MM.1S (cell line): Measurements from ENCODE around the gene LINC01488.

Experiments
- DNase-seq: peaks from one replicate; pipeline ENCODE4 v3.0.0-alpha.2; 2015
- H2AFZ ChIP-seq: fragments of 300-600 bp; sonication (generic); 2 replicates; pipeline ENCODE4 v1.6.0; 2016; ENCODE audit warnings: antibody characterized with exemption, low read length
- H3F3A ChIP-seq: fragments of 300-600 bp; sonication (generic); 2 replicates; pipeline ENCODE4 v1.6.1; 2016; ENCODE audit warnings: mild to moderate bottlenecking, antibody characterized with exemption, low read length, moderate library complexity, mixed read lengths; ENCODE audit not compliant: insufficient read depth
- H3K27ac ChIP-seq: fragments of 300-600 bp; sonication (generic); 2 replicates; pipeline ENCODE4 v1.5.1; 2016; ENCODE audit warnings: mild to moderate bottlenecking, low read length
- H3K27me3 ChIP-seq: fragments of 300-600 bp; sonication (generic); replicated peaks from 2 replicates; pipeline ENCODE4 v1.6.0; 2016; ENCODE audit warnings: low read length; ENCODE audit not compliant: insufficient read depth
- H3K36me3 ChIP-seq: fragments of 300-600 bp; sonication (generic); replicated peaks from 2 replicates; pipeline ENCODE4 v1.6.1; 2016; ENCODE audit warnings: mild to moderate bottlenecking, low read length, mixed read lengths; ENCODE audit not compliant: insufficient read depth
- H3K4me1 ChIP-seq: fragments of 300-600 bp; sonication (generic); 2 replicates; pipeline ENCODE4 v1.6.1; 2016; ENCODE audit warnings: low read length, mixed read lengths
- H3K4me2 ChIP-seq: fragments of 300-600 bp; sonication (generic); 2 replicates; pipeline ENCODE4 v1.6.0; 2016; ENCODE audit warnings: low read depth, low read length
- H3K4me3 ChIP-seq: fragments of 300-600 bp; sonication (generic); 2 replicates; pipeline ENCODE4 v1.5.1; 2016; ENCODE audit warnings: low read length, mixed read lengths
- H3K79me2 ChIP-seq: fragments of 300-600 bp; sonication (generic); 2 replicates; pipeline ENCODE4 v1.6.1; 2016; ENCODE audit warnings: mixed run types, low read length, mixed read lengths
- H3K9ac ChIP-seq: fragments of 300-600 bp; sonication (generic); 2 replicates; pipeline ENCODE4 v1.6.1; 2016; ENCODE audit warnings: low read length, mixed read lengths
- H3K9me2 ChIP-seq: fragments of 300-600 bp; sonication (generic); replicated peaks from 2 replicates; pipeline ENCODE4 v1.6.1; 2016; ENCODE audit warnings: mild to moderate bottlenecking, low read length, mixed read lengths; ENCODE audit not compliant: insufficient read depth
- H3K9me3 ChIP-seq: fragments of 300-600 bp; sonication (generic); replicated peaks from 2 replicates; pipeline ENCODE4 v1.6.1; 2016; ENCODE audit warnings: mild to moderate bottlenecking, low read length, mixed read lengths; ENCODE audit not compliant: insufficient read depth
- H4K20me1 ChIP-seq: fragments of 300-600 bp; sonication (generic); 2 replicates; pipeline ENCODE4 v1.6.1; 2016; ENCODE audit warnings: mild to moderate bottlenecking, low read length, moderate library complexity, mixed read lengths; ENCODE audit not compliant: insufficient read depth
- EZH2 ChIP-seq: fragments of 300-600 bp; sonication (generic); optimal IDR thresholded peaks from 2 replicates; pipeline ENCODE3; 2017; ENCODE audit warnings: low read depth, mild to moderate bottlenecking, antibody characterized with exemption, low read length, mixed read lengths
- EZH2phosphoT487 ChIP-seq: fragments of 300-600 bp; sonication (generic); IDR thresholded peaks from 2 replicates; pipeline ENCODE4 v1.6.1; 2018; ENCODE audit warnings: antibody characterized with exemption, low read length
- TF ChIP-seq, protein P1 (sequence below): fragments of 300-600 bp; sonication (generic); IDR thresholded peaks from 2 replicates; pipeline ENCODE4 v1.5.1; 2016; ENCODE audit warnings: antibody characterized with exemption, low read length, mixed read lengths

The LINC01488 gene

DNA sequence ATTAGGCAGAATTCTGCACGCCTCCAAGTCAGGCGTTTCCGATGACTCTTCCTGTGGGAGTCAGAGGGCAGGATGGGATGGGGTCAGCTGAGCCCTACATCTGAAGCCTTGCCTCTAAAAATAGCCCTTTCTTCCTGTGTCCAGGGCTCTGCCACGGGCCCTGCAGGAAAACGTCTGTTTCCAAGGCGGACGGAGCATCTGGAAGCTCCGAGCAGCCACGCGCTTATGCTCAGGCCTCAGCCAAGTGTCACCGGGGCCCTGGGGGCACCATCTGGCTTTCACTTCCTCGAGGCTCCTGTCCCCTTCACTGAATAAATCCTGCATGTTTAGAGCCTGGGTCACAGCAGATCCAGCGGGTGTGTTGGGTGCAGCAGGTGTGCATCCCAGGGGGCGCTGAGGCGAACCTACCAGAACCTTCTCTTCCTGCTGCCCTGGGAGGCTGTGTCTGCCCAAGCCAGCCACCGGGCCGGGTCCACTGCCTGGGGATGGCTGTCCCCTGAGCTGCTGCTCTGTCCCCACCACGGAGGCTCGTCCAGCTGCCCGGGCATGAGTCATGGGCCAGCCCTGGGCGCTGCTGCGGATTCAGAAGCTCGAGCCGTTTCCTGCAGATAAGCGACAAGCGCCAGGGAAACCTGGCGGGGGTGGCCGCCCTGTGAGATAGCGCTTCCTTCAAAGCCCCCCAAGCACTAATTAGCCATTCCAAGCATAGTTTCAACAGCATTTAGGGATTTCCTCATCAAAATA lies 32.0 kb upstream of the LINC01488 start:
- no peak overlapping the region for H3K4me2 ChIP-seq
- H3K79me2 ChIP-seq: no peaks in the 10 kb centered on the region
- peaks cover 40% of the 10 kb centered on the region for H3K27me3 ChIP-seq
- H3K27ac ChIP-seq: no peak overlapping the region
- TF ChIP-seq, protein P1, sequence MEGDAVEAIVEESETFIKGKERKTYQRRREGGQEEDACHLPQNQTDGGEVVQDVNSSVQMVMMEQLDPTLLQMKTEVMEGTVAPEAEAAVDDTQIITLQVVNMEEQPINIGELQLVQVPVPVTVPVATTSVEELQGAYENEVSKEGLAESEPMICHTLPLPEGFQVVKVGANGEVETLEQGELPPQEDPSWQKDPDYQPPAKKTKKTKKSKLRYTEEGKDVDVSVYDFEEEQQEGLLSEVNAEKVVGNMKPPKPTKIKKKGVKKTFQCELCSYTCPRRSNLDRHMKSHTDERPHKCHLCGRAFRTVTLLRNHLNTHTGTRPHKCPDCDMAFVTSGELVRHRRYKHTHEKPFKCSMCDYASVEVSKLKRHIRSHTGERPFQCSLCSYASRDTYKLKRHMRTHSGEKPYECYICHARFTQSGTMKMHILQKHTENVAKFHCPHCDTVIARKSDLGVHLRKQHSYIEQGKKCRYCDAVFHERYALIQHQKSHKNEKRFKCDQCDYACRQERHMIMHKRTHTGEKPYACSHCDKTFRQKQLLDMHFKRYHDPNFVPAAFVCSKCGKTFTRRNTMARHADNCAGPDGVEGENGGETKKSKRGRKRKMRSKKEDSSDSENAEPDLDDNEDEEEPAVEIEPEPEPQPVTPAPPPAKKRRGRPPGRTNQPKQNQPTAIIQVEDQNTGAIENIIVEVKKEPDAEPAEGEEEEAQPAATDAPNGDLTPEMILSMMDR: no peak
- TF ChIP-seq EZH2: no peak
- no peak for TF ChIP-seq EZH2phosphoT487
- no peaks in the 10 kb centered on the region for H3F3A ChIP-seq
- H3K9me2 ChIP-seq: no peaks in the 10 kb centered on the region
- H3K9me3 ChIP-seq: no peaks in the 10 kb centered on the region
- H3K4me3 ChIP-seq: no peak overlapping the region
- H2AFZ ChIP-seq: no peak overlapping the region
- no peak overlapping the region for H3K9ac ChIP-seq
- H3K4me1 ChIP-seq: no peaks in the 10 kb centered on the region
- DNase-seq: no peak
- H3K36me3 ChIP-seq: no peaks in the 10 kb centered on the region
- H4K20me1 ChIP-seq: no peaks in the 10 kb centered on the region

DNA sequence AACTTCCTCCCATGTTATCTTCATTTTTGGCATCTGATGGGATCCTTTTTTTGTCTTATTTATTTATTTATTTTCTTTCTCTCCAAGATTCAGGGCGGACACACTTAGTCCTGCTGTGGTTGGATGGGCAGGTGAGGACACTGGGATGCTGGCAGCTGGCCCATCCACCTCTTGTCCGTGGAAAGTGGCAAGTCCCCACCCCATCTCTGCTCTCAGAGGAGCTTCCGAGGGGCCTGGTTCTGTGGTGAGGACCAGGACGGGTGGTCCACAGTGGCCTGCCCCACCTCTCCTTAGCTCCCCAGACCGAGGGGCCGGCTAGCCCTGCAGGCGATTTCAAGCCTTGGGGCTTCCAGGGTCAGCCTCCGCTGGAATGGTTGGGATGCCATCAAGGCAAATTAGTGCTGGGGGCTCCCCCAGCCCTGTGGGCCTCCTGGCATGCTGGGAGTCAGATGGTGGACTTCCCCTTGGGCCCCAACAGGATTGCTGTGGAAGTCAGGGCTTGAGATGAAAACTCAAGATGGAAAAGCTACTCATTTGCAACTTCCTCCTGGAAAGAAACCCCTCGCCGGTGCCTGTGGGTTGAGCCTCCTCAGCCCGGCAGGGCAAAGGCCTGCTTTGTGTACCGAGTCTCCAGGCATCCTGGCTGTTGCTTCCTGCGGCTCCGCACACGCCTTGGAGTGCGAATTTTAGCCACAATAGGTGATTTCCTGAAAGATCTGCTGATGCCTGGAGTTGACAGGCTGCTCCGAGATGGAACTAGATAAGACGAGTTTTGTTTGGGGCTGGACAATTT lies 31.2 kb upstream of the LINC01488 start:
- Histone ChIP-seq H3K9ac (no peak overlapping the region), H3F3A (no peaks in the 10 kb centered on the region), H3K4me1 (no peaks in the 10 kb centered on the region), H4K20me1 (no peaks in the 10 kb centered on the region), H3K4me2 (no peak overlapping the region), H3K9me2 (no peaks in the 10 kb centered on the region), H3K27ac (no peak overlapping the region), H3K4me3 (no peak overlapping the region), H3K79me2 (no peaks in the 10 kb centered on the region), H3K27me3 (peaks cover 40% of the 10 kb centered on the region), H3K9me3 (no peaks in the 10 kb centered on the region), H3K36me3 (no peaks in the 10 kb centered on the region), H2AFZ (no peak overlapping the region)
- no peak for DNase-seq
- TF ChIP-seq EZH2phosphoT487: no peak
- TF ChIP-seq, protein P1: no peak
- no peak for TF ChIP-seq EZH2

GRCh38 chr11:69450857-69451220 lies 30.6 kb upstream of the LINC01488 start:
- no peak overlapping the region for H3K4me3 ChIP-seq
- H3K9ac ChIP-seq: no peak overlapping the region
- no peak overlapping the region for H2AFZ ChIP-seq
- H3K4me2 ChIP-seq: no peak overlapping the region
- peaks cover 40% of the 10 kb centered on the region for H3K27me3 ChIP-seq
- no peak overlapping the region for H3K27ac ChIP-seq
- TF ChIP-seq EZH2phosphoT487 (no peak), EZH2 (no peak)
- TF ChIP-seq, protein P1: no peak
- no peaks in the 10 kb centered on the region for H3K36me3 ChIP-seq
- no peak for DNase-seq
- H3K9me3 ChIP-seq: no peaks in the 10 kb centered on the region
- no peaks in the 10 kb centered on the region for H3K79me2 ChIP-seq
- no peaks in the 10 kb centered on the region for H4K20me1 ChIP-seq
- no peaks in the 10 kb centered on the region for H3K9me2 ChIP-seq
- H3F3A ChIP-seq: no peaks in the 10 kb centered on the region
- no peaks in the 10 kb centered on the region for H3K4me1 ChIP-seq
